ENCODE measurements around the gene MFRP.

DNA sequence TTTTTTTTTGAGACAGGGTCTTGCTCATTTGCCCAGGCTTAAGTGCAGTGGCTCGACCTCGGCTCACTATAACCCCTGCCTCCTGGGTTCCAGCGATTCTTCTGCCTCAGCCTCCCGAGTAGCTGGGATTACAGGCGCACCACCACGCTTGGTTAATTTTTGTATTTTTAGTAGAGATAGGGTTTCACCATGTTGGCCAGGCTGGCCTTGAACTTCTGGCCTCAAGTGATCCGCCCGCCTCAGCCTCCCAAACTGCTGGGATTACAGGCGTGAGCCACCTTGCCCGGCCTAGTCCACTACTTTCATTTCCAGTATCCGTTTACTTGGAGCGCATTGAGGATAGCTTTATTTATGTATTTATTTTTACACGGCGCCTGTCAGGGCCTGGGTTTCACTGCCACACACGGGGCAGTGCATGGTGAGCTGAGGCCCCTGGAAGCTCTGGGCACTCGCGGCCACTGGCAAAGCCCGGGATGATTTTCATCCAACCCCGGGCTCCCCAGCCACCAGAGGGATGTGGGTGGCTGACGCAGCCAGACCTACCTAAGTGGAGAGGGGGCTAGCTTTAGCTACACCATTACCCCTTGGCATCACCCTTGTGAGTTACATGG lies 23.5 kb downstream of the MFRP start:
- TF ChIP-seq, protein P1, sequence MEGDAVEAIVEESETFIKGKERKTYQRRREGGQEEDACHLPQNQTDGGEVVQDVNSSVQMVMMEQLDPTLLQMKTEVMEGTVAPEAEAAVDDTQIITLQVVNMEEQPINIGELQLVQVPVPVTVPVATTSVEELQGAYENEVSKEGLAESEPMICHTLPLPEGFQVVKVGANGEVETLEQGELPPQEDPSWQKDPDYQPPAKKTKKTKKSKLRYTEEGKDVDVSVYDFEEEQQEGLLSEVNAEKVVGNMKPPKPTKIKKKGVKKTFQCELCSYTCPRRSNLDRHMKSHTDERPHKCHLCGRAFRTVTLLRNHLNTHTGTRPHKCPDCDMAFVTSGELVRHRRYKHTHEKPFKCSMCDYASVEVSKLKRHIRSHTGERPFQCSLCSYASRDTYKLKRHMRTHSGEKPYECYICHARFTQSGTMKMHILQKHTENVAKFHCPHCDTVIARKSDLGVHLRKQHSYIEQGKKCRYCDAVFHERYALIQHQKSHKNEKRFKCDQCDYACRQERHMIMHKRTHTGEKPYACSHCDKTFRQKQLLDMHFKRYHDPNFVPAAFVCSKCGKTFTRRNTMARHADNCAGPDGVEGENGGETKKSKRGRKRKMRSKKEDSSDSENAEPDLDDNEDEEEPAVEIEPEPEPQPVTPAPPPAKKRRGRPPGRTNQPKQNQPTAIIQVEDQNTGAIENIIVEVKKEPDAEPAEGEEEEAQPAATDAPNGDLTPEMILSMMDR (IDR thresholded peaks at IDR 0.05; ENCODE audit: low read depth, low read length) = no peak
- TF ChIP-seq MYC (IDR thresholded peaks at IDR 0.05; ENCODE audit: low read depth, low read length) = no peak

All from NB4 (cell line).